NCI-H1694 (cell line): ENCODE data around the gene SPTY2D1.
"Not testable (repeated sequence)": the region's sequence is repeated elsewhere in the genome, so short reads cannot be mapped to it uniquely, and the experiment has no call there.

Experiments used
- DNase-seq: peaks from one replicate; lab custom pipeline; 2025; lab: John Stamatoyannopoulos, UW

Gene SPTY2D1

DNA sequence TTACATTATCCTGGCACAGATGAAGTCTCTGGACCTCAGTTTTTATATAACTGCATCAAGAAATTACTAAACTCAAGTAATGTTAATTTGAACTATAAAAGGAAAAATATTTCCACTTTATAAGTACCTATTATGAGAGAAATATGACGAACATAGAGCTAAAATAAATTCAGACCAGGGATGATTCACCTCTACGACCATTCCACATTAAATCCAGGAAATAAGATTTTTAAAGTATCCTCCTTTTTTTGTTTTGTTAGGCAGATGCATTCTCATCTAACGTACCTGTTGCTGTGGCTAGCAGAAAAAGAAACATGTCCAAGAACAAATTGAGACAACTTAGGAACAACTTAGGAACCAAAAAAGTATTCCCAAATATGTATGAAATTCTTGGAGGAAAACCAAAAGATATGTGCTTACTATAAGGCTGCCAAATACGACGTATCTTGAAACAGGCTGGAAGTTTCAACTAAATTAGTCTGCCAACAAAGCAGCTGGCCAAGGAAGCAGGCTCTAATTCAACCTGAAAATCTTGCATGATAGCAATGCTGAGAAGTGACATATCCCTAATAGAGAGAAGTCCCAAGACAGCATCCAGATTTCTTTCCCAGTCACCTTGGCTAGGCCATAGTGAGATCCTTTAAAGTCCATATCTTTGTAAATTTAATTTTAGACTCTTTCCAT lies 15.7 kb downstream of the SPTY2D1 start:
- no peak for DNase-seq

DNA sequence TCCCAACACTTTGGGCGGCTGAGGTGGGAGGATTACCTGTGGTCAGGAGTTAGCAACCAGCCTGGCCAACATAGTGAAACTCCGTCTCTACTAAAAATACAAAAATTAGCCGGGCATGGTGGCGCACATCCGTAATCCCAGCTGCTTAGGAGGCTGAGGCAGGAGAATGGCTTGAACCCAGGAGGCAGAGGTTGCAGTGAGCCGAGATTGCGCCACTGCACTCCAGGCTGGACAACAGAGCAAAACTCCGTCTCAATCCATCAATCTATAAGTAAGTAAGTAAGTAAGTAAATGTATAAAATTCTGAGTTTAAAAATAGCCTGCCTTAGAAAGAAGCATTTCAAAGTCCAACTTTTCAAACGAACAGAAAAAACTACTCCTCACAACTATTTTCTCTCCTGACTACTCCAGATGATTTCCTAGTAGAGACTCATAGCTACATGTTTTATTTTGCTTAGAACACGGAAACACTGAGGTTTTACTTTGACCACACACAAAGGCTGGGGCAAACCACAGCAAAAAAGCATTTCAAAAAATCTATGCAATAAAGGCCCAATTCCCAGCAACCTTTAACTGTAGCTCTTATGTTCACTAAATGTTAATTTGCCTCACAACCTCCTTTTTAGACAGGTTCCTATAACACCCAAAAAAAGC lies 16.3 kb downstream of the SPTY2D1 start:
- no peak for DNase-seq

GRCh38 chr11:18615628-18616392 lies 18.3 kb downstream of the SPTY2D1 start:
- no peak for DNase-seq

DNA sequence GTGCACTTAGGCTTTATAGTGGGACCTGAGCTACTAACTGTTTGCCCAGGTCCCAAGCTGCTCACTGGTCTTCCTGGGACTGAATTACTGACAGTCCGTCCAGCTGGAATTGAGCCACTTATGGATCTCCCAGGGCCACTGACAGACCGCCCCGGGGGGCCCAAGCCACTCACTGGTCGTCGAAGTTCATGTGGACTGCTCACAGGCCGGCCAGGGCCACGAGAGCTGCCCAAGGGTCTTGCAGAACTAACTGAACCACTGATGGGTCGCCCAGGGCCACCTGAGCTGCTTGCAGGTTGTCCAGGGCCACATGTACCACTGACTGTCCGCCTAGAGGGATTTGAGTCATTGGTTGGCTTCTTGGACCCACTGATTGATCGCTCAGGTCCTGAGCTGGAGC lies 19.5 kb downstream of the SPTY2D1 start:
- DNase-seq: no peak

DNA sequence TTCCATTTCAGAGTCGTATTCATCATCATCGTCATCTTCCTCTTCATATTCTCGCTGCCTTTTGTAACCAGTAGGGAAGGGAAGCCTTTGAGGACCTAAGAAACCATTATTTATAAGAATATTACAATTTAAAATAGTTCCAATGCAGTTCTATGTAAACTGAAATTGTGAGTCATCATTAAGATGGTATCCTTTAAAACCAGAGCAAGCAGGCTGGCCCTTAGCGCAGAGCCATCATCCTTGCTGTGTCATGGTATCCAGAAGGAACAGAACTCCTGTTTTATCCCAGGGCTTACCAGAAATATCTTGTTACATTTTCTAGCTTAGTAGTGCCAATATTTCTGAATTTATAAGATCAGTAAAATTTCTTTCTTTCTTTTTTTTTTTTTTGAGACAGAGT lies 21.7 kb downstream of the SPTY2D1 start:
- no peak for DNase-seq

- no peak for DNase-seq
Observed at GRCh38 chr11:18611196-18611595, 22.9 kb downstream of the SPTY2D1 start.

- no peak for DNase-seq
Observed at GRCh38 chr11:18608376-18608775, 25.8 kb downstream of the SPTY2D1 start.

- DNase-seq: no peak
Observed at GRCh38 chr11:18600915-18601569, 33.1 kb downstream of the SPTY2D1 start.

DNA sequence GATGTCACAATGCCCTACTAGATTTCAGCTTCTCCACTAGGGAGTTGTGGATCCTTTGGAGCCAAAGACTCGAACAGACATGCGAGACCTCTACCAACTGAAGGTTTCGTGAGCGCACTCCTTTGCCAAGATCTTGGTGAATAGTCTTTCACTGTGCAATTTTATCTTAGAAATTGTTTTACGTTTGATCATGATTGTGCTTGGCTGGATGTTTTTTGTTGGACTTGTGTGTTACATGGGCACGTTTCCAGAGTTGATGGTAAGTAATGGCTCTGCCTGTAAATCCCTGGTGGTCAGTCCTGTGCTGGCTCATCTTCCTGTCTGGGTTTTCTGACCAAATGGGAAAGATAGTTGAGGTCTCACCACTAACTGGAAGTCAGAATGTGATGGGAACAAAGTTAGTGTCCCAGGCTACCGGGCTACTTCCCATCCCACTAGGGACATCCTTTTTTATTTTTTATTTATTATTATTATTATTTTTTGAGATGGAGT lies 34.4 kb downstream of the SPTY2D1 start, which contains the start of gene MISFA:
Gene MISFA, plus strand, starts transcription at position 51 of the 492 bp plus-strand sequence. Its CDS starts 140 bp downstream, at position 191.
- no peak for DNase-seq

DNA sequence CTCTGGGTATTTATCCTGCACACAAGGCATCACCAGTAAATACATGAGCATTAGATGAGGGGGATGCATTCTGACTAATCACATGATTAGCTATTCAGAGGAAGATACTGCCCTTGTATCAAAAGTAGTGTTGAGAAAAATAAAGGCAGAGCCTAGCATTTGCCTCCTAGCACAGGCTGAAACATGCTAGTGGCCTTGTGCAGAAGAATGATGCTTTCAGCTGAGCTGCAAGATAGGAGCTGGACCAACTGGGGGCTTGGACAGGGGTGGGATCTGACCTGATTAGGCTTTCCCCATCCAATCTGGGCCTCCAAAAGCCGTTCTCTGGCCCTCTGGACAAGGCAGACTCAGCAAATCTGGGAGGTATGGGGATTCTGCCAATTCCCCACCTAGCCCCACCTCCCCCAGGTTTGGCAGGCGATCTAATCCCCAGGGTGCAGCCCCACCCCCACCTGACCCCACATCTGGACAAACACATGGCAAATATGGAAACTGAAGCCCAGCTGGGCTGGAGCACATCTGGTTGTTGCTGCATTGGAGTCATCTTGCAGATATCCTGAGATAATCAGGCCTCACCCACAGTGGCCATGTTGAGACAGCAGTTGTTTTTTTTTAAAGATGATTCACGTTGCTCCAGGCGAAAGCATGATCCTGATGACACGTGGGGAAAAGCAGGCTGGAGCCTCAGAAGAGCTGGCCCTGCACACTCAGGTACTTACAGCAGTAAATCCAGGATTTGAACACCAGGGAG lies 39.0 kb downstream of the SPTY2D1 start:
- no peak for DNase-seq

- not testable (repeated sequence) for DNase-seq
Observed at GRCh38 chr11:18594088-18594487, 40.1 kb downstream of the SPTY2D1 start.

DNA sequence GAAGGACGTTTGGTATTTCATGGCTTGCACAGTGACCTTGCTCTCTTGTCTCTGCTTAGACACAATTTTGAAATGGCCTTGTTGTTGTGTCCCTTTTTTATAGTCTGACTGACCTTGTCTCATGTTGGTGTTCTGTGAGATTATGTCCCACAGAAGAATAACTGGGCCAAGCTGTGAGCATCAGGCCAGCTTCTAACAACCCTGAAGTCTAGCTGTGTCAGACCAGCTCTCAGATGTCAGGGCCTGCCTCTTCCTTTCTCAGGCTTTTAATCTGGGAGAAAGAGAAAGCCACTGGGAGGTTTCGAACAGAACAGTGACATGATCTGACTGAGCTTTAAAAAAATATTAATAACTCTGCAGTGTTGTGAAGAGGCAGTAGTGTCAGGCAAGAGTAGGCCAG lies 43.6 kb downstream of the SPTY2D1 start:
- no peak for DNase-seq

DNA sequence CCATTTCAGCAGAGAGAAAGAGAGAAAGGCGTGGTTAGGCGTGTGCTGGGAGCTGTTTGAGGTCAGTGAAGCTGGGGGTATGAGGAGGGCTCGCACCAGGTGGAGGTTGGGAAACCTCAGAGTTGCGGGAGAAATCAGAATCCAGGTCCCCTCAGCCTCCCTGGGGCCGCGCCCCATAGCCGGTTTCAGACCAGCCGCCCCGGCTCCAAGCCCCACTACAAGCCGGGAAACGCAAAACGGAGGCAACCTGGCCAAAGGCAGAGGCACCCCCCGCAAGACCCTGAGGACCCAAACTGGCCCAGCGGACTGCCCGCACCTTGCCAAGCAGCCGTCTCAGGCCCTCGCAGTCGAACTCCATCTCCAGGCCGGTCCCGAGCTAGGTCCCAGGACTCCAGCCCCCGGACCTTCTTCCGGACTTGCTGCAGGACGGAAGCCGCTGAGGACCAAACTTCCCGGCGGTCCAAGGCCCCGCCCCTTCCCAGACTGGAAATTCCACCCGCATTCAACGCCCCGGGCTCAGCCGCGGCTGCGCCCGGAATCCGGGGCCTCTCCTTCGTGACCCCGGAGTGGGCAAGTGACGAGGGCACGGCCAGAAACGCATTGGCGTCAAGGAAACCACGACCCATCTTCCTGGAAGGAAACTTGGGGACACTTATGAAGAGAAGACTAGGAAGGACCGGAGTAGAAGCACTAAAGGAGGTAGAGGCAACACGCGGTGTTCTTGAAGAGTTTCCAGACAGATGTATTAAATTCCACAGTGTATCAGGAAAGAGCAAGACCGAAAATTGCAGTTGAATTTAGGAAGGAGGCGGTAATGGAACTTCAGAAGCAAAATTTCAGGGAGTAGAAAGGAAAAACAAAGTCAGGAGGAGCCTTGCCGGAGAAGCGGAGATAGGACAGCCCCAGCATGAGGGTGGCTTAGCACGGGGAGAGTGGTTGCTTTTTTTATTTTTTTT lies 45.6 kb downstream of the SPTY2D1 start, which contains the start of gene UEVLD:
Gene UEVLD, minus strand, starts transcription at position 438 of the 956 bp plus-strand sequence. Its CDS starts 80 bp downstream, at position 358.
- DNase-seq: peak; percentile 18

DNA sequence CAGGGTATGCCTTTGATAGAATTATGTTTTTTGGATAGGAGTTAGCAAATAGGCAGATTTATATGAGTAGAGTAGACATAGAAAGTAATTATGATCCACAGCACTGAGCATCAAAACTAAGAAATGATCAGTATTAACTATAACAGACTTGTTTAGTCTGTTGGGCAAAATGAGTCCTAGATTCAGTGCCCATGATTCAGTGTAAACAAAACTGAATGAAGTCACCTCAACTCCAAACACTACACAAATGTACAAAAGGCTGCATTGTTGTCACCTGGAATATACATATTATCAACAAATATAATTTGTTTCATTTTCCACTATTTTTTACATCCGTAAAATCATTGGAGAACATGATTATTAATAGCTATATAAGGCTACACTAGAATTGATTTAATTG lies 52.3 kb downstream of the SPTY2D1 start:
- DNase-seq: no peak

DNA sequence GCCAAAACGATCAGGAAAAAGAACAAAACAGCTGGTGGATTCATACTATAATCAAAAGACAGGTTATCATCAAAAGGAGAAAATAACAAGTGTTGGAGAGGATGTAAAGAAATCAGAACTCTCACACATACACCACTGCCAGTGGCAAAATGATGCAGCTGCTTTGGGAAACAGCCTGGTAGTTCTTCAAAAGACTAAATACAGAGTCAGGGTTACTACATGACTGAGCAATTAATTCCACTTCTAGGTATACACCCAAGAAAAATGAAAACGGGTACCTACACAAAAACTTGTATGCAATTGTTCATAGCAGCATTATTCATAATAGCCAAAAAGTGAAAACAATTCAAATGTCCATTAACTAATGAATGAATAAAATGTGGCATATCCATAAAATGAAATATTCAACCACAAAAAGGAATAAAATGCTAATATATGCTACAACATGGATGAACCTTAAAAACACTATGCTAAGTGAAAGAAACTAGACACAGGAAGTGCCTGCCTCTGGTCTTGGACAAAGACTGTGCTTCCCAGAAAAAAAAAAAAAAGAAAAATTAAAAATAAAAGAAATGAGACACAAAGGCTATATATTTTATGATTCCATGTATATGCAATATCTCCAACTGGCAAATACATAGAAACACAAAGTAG lies 53.9 kb downstream of the SPTY2D1 start:
- no peak for DNase-seq

DNA sequence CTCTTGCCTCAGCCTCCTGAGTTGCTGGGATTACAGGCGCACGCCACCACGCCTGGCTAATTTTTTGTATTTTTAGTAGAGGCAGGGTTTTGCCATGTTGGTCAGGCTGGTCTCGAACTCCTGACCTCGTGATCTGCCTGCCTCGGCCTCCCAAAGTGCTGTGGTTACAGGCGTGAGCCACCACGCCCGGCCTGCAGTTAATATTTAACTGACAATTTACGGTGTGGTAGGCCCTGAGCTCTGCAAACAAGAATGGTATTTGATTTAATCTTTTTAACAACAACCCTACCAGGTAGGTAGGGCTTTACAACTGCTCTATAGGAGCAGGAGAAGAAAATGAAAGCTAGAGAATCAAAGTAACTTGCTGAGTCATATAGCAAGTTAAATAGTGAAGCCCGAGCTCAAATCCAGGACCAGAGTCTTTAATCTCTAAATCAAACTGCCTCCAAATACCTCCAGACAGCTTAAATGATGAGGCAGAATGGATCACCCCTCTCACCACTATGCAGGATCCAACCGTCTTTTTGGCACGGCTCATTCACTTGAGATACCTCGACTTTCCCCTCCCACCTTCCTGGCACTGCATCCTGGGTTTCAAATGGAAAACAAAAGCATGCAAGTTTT lies 55.1 kb downstream of the SPTY2D1 start:
- no peak for DNase-seq

DNA sequence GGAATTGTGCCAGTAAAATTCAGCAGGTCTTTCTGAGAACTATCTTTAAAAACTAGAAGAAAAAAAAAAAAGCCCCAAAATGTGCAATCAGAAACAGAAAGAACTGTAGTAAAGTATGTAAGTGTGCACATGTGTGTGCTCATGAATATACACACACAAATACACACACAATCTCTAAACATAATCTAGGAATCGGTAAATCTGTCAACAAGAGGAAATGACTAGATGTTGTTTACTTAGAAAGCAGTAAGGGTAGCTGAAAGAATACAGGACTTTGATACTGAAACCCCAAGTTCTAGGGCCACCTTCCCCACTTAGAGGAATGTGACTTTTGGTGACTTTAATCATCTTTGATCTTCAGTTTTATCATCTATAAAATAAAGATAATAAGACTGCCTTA lies 58.8 kb downstream of the SPTY2D1 start:
- no peak for DNase-seq

DNA sequence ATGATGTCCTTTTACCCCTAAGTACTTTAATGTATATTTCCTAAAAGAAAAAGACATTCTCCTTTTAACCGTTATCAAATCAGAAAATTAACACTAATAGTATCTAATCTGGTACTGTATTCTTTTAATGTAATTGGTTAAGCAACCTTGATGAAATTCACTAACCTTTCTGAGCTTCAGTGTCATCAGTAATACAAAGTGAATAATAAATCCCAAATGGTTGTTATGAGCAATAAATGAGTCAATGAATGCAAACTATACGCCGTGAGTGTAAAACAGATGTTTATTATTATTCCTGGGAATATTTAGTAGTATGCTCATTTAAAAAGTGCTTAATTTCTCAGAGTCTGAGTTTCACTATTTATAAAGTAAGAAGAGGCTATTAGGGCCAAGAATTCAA lies 67.1 kb downstream of the SPTY2D1 start:
- DNase-seq: no peak

DNA sequence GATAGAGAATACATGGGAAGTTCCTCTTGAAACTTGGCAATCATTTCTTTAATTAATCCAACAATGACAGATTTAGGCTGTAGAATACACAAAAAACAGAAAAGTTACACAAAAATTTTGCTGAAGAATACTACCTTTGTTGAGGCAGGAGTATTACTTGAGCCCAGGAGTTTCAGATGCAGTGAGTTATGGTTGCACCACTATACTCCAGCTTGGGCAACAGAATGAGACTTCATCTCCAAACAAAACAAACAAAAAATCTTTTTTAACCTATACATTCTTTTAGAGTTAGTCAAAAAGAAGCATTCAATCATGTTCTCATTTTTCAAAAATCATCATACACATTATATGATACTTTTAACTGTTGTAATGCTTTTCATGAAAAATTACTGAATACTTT lies 67.7 kb downstream of the SPTY2D1 start:
- DNase-seq: no peak
